MM.1S (cell line): ENCODE measurements around the gene CCL25.

Experiments used
- DNase-seq: peaks from one replicate; pipeline ENCODE4 v3.0.0-alpha.2; 2015
- H2AFZ ChIP-seq: fragments of 300-600 bp; sonication (generic); 2 replicates; pipeline ENCODE4 v1.6.0; 2016; ENCODE audit warnings: antibody characterized with exemption, low read length
- H3F3A ChIP-seq: fragments of 300-600 bp; sonication (generic); 2 replicates; pipeline ENCODE4 v1.6.1; 2016; ENCODE audit warnings: mild to moderate bottlenecking, antibody characterized with exemption, low read length, moderate library complexity, mixed read lengths; ENCODE audit not compliant: insufficient read depth
- H3K27ac ChIP-seq: fragments of 300-600 bp; sonication (generic); 2 replicates; pipeline ENCODE4 v1.5.1; 2016; ENCODE audit warnings: mild to moderate bottlenecking, low read length
- H3K27me3 ChIP-seq: fragments of 300-600 bp; sonication (generic); replicated peaks from 2 replicates; pipeline ENCODE4 v1.6.0; 2016; ENCODE audit warnings: low read length; ENCODE audit not compliant: insufficient read depth
- H3K36me3 ChIP-seq: fragments of 300-600 bp; sonication (generic); replicated peaks from 2 replicates; pipeline ENCODE4 v1.6.1; 2016; ENCODE audit warnings: mild to moderate bottlenecking, low read length, mixed read lengths; ENCODE audit not compliant: insufficient read depth
- H3K4me1 ChIP-seq: fragments of 300-600 bp; sonication (generic); 2 replicates; pipeline ENCODE4 v1.6.1; 2016; ENCODE audit warnings: low read length, mixed read lengths
- H3K4me2 ChIP-seq: fragments of 300-600 bp; sonication (generic); 2 replicates; pipeline ENCODE4 v1.6.0; 2016; ENCODE audit warnings: low read depth, low read length
- H3K4me3 ChIP-seq: fragments of 300-600 bp; sonication (generic); 2 replicates; pipeline ENCODE4 v1.5.1; 2016; ENCODE audit warnings: low read length, mixed read lengths
- H3K79me2 ChIP-seq: fragments of 300-600 bp; sonication (generic); 2 replicates; pipeline ENCODE4 v1.6.1; 2016; ENCODE audit warnings: mixed run types, low read length, mixed read lengths
- H3K9ac ChIP-seq: fragments of 300-600 bp; sonication (generic); 2 replicates; pipeline ENCODE4 v1.6.1; 2016; ENCODE audit warnings: low read length, mixed read lengths
- H3K9me2 ChIP-seq: fragments of 300-600 bp; sonication (generic); replicated peaks from 2 replicates; pipeline ENCODE4 v1.6.1; 2016; ENCODE audit warnings: mild to moderate bottlenecking, low read length, mixed read lengths; ENCODE audit not compliant: insufficient read depth
- H3K9me3 ChIP-seq: fragments of 300-600 bp; sonication (generic); replicated peaks from 2 replicates; pipeline ENCODE4 v1.6.1; 2016; ENCODE audit warnings: mild to moderate bottlenecking, low read length, mixed read lengths; ENCODE audit not compliant: insufficient read depth
- H4K20me1 ChIP-seq: fragments of 300-600 bp; sonication (generic); 2 replicates; pipeline ENCODE4 v1.6.1; 2016; ENCODE audit warnings: mild to moderate bottlenecking, low read length, moderate library complexity, mixed read lengths; ENCODE audit not compliant: insufficient read depth
- CTCF ChIP-seq: fragments of 300-600 bp; sonication (generic); IDR thresholded peaks from 2 replicates; pipeline ENCODE4 v1.5.1; 2016; ENCODE audit warnings: antibody characterized with exemption, low read length, mixed read lengths
- EZH2 ChIP-seq: fragments of 300-600 bp; sonication (generic); optimal IDR thresholded peaks from 2 replicates; pipeline ENCODE3; 2017; ENCODE audit warnings: low read depth, mild to moderate bottlenecking, antibody characterized with exemption, low read length, mixed read lengths
- EZH2phosphoT487 ChIP-seq: fragments of 300-600 bp; sonication (generic); IDR thresholded peaks from 2 replicates; pipeline ENCODE4 v1.6.1; 2018; ENCODE audit warnings: antibody characterized with exemption, low read length

CCL25 gene

GRCh38 chr19:8069096-8069973 is 16.8 kb downstream of the CCL25 start:
- no peaks in the 10 kb centered on the region for H3K9me3 ChIP-seq
- no peak overlapping the region for H3K27ac ChIP-seq
- DNase-seq, result peak; percentile 31
- H2AFZ ChIP-seq, result no peak overlapping the region
- peaks cover 79% of the 10 kb centered on the region for H3K27me3 ChIP-seq
- no peak overlapping the region for H3K9ac ChIP-seq
- H3K4me3 ChIP-seq, result no peak overlapping the region
- no peaks in the 10 kb centered on the region for H3F3A ChIP-seq
- no peak overlapping the region for H3K4me2 ChIP-seq
- TF ChIP-seq EZH2 (no peak), CTCF (peak; percentile 83), EZH2phosphoT487 (no peak)
- no peaks in the 10 kb centered on the region for H4K20me1 ChIP-seq
- no peaks in the 10 kb centered on the region for H3K9me2 ChIP-seq
- H3K4me1 ChIP-seq, result no peaks in the 10 kb centered on the region; the same call in 1 of the 2 replicates
- no peaks in the 10 kb centered on the region for H3K36me3 ChIP-seq
- no peaks in the 10 kb centered on the region for H3K79me2 ChIP-seq

GRCh38 chr19:8071912-8072311 is 19.4 kb downstream of the CCL25 start:
- Histone ChIP-seq H3F3A (no peaks in the 10 kb centered on the region), H3K36me3 (no peaks in the 10 kb centered on the region), H3K9me2 (no peaks in the 10 kb centered on the region), H2AFZ (no peak overlapping the region), H3K9me3 (no peaks in the 10 kb centered on the region), H3K27me3 (peaks cover 80% of the 10 kb centered on the region), H3K4me2 (no peak overlapping the region), H4K20me1 (no peaks in the 10 kb centered on the region), H3K4me3 (no peak overlapping the region), H3K79me2 (no peaks in the 10 kb centered on the region), H3K4me1 (no peaks in the 10 kb centered on the region), H3K9ac (no peak overlapping the region), H3K27ac (no peak overlapping the region)
- DNase-seq, result no peak
- TF ChIP-seq CTCF (no peak), EZH2 (no peak), EZH2phosphoT487 (no peak)

- Histone ChIP-seq H3K4me2 (no peak overlapping the region), H3K9me3 (no peaks in the 10 kb centered on the region), H3K4me1 (no peaks in the 10 kb centered on the region)
Measured at GRCh38 chr19:8074501-8074900, 21.9 kb downstream of the CCL25 start.

More at GRCh38 chr19:8074501-8074900, 21.9 kb downstream of the CCL25 start:
- Histone ChIP-seq H3K79me2 (no peaks in the 10 kb centered on the region), H3K27ac (no peak overlapping the region), H3F3A (no peaks in the 10 kb centered on the region), H3K4me3 (no peak overlapping the region), H3K9ac (no peak overlapping the region), H2AFZ (no peak overlapping the region), H3K36me3 (no peaks in the 10 kb centered on the region), H3K9me2 (no peaks in the 10 kb centered on the region), H3K27me3 (peaks cover 91% of the 10 kb centered on the region), H4K20me1 (no peaks in the 10 kb centered on the region)
- TF ChIP-seq EZH2, result no peak
- TF ChIP-seq CTCF, result no peak
- no peak for TF ChIP-seq EZH2phosphoT487
- DNase-seq, result no peak
